Suprapubic skin (tissue), 4 donors: ENCODE data around the gene HEXIM1.
A peak's percentile ranks its signal among the peaks of the same experiment; 100 is the strongest.

Source experiments
- CTCF ChIP-seq, 2 donors: fragments of 200-600 bp in 1 of 2; fragments of 450-650 bp in 1 of 2; sonication (generic) in 1 of 2; IDR thresholded peaks; one replicate each; pipeline ENCODE4 v1.5.1; 2016 to 2019; ENCODE audit warnings: antibody characterized with exemption in 2 of 2, mild to moderate bottlenecking in 1 of 2, moderate library complexity in 1 of 2
- POLR2A ChIP-seq, 2 donors: fragments of 450-650 bp; IDR thresholded peaks; one replicate each; pipeline ENCODE4 v1.6.1; 2017; ENCODE audit warnings: antibody characterized with exemption in 2 of 2, mild to moderate bottlenecking in 2 of 2, moderate library complexity in 2 of 2
- POLR2AphosphoS5 ChIP-seq, 3 donors: sonication (generic); formaldehyde crosslinking; IDR thresholded peaks; one replicate each; pipeline ENCODE4 v1.6.1; 2017; ENCODE audit warnings: antibody characterized with exemption in 3 of 3

GRCh38 chr17:45170931-45171337 is 22.7 kb downstream of the HEXIM1 start:
- TF ChIP-seq POLR2AphosphoS5 (IDR thresholded peaks at IDR 0.05), result peak in 2 of 3 donors; percentile 42 to 87
- no peak for TF ChIP-seq POLR2A (IDR thresholded peaks at IDR 0.05)
- TF ChIP-seq CTCF (IDR thresholded peaks at IDR 0.05), result no peak
